ENCODE measurements around the gene BSG.
A peak's percentile ranks its signal among the peaks of the same experiment; 100 is the strongest.

BSG gene

GRCh38 chr19:572140-572742, at the start of gene BSG:
BSG (plus strand) TSS chr19:572596; CDS start chr19:572635, 39 bp downstream.
- peak; percentile 99 for DNase-seq

- DNase-seq = no peak
Observed at GRCh38 chr19:522726-523125, 49.7 kb upstream of the BSG start.

GRCh38 chr19:524062-524674, 48.2 kb upstream of the BSG start:
- DNase-seq = no peak

GRCh38 chr19:525029-525428, 47.4 kb upstream of the BSG start:
- no peak for DNase-seq

- DNase-seq = no peak
Observed at GRCh38 chr19:525857-526419, 46.5 kb upstream of the BSG start.

DNA sequence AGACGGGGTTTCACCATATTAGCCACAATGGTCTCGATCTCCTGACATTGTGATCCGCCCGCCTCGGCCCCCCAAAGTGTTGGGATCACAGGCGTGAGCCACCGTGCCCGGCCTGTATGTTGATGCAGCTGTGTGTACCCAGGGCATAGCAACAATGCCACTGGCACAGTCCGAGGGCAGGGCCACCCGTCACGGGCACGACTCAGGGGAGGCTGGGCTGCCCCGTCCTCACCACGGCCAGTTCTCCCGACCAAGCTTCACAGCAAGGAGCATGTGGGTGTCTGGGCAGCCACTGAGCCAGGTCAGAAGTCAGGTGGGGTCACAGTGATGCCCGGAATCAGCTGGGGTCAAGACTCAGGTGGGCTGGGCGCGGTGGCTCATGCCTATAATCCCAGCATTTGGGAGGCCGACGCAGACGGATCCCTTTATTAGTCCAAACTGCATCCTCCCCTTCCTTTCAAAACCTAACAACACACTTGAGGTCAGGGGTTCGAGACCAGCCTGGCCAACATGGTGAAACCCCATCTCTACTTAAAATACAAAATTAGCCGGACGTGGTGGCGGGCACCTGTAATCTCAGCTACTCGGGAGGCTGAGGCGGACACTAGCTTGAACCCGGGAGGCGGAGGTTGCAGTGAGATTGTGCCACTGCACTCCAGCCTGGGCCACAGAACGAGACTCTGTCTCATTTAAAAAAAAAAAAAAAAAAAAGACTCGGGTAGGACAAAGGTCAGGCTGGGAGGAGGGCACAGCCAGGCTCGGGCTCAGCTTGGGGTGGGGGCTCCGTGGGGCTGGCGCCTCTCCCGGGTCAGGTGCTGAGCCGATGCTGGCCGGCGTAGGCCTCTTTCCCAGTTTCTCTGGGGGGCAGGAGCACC, 42.0 kb upstream of the BSG start:
- no peak for DNase-seq

DNA sequence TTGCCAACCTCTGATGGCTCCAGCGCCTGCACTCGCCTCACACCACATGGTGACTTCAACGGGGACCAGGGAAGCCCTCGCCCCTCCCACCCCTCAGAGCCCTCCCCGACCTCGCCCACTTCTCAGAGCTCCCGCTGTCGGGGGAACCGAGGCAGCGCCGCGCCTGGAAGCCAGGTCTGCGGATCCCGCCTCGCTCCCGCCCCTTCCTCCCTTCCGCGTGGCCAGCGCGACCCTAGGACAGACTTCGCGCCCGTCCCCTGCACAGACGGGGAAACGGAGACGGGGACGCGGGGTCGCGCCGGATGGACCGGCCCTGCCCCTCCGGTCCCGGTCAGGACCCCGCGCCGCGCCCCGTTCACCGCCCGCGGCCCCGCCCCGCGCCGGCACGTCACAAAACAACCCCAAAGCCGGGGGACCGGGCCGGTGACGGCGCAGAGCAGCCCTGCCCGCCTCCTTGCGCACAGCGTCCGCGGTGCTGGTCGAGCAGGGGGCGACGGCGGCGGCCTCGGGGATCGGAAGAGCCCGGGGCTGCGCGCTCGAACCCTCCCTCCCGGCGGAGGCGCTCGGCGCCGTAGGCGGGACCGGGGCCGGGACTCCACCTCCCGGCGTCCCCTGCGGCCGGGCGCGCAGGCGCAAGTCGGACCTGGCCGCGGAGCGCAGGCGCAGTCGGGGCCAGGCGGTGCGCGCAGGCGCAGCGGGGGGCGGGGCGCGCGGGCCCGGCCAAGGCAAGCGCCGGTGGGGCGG, 41.2 kb upstream of the BSG start:
- DNase-seq = peak; percentile 90

DNA sequence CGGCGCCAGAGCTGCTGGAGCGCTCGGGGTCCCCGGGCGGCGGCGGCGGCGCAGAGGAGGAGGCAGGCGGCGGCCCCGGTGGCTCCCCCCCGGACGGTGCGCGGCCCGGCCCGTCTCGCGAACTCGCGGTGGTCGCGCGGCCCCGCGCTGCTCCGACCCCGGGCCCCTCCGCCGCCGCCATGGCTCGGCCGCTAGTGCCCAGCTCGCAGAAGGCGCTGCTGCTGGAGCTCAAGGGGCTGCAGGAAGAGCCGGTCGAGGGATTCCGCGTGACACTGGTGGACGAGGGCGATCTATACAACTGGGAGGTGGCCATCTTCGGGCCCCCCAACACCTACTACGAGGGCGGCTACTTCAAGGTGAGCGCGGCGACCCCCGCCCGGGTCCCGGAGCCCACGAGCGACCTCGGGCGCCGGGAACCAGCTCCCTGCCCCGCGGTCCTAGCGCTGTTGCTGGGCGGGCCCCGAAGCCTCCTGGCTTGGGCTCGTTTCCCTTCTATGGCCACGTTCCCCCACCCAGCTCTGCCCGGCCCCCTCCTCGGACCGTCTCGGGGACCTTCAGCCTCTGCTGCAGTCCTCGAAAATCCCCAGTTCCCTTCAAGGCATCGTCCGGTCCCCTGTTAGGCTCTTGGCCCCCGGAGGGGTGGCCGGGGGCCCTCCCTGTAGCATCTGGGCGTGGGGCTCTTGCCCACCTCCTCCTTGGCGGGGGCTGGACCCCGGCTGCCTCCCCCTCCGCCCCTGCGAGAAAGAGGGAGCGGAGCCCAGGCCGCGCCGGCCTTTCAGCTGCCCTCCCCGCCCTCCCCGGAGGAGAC, 40.4 kb upstream of the BSG start, which contains the start of gene CDC34:
CDC34 (plus strand) TSS at position 8 of the 808 bp plus-strand sequence; CDS start at position 180, 172 bp downstream.
- DNase-seq = no peak

DNA sequence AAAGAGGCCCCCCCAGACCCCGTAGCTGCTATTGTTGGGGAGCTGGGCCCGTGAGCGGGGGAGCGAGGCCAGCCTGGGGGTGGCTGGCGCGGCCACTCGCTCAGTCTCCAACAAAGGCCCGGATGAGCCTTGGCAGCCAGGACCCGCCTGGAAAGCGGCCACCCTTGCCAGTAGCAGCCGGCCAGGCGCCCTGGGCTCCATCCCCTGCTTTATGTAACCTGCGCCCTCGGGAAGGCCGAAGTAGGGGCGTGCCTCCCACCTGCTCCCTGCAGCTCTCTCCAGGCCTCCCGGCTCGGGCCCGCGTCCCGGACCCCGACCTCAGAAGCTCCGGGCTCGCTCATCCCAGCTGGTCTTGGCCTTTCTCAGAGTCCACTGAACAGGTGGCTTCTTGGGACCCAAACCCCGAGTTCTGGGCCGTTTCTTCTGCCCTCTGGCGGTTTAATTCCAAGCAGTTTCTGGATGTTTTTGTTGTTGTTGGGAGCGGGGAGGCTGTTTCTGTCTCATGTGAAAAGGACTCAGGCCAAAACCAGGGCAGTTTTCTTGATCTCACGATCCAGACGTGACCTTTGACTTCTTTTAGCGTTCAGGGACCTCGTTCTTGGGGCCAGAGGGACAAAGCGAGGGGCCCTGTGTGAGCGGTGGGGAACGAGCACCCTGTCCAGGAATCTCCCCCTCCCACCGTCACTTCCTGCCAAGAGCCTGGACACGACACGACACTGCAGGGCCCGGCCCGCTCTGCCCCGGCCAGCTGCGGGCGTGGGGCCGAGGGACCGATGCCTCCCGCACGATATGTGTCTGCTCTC, 39.6 kb upstream of the BSG start:
- DNase-seq = peak; percentile 57

- no peak for DNase-seq
Observed at GRCh38 chr19:533364-534058, 38.9 kb upstream of the BSG start.

DNA sequence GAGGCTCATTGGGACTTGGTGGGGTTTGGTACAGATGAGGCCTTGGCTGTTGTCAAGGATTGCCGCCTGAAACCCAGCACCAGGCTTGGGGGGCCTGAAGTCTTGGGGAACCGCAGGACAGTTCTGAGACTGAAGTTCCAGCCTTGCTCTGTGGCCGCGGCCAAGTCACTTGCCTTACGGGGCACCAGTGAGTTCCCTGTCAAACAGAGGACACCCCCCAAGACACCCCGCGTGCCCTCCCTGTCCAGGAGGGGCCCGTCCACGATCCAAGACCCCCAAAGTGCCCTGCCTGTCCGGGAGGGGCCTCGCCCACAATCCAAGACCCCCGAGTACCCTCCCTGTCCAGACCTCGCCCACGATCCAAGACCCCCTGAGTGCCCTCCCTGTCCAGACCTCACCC, 38.3 kb upstream of the BSG start:
- no peak for DNase-seq

GRCh38 chr19:535017-535835, 37.2 kb upstream of the BSG start:
- DNase-seq = no peak

- no peak for DNase-seq
Observed at GRCh38 chr19:536031-536880, 36.1 kb upstream of the BSG start.

DNA sequence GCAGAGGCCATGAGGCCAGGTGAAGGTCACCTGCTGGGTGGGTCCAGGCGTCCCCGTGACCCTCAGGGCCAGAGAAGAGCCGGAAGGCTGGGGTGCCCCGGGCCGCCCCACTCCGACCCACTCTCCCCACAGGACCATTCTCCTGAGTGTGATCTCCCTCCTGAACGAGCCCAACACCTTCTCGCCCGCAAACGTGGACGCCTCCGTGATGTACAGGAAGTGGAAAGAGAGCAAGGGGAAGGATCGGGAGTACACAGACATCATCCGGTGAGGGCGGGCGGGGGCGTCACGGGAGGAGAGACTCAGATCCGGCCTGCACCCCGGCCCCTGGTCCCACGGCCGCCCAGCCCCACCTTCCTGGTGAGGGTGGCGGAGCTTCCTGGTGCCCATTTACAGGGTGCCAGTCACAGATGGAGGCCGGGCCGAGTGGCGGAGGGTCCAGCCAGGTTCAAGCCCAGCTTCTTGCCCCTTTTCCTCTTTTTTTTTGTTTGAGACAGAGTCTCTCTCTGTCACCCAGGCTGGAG, 35.5 kb upstream of the BSG start:
- DNase-seq = no peak

DNA sequence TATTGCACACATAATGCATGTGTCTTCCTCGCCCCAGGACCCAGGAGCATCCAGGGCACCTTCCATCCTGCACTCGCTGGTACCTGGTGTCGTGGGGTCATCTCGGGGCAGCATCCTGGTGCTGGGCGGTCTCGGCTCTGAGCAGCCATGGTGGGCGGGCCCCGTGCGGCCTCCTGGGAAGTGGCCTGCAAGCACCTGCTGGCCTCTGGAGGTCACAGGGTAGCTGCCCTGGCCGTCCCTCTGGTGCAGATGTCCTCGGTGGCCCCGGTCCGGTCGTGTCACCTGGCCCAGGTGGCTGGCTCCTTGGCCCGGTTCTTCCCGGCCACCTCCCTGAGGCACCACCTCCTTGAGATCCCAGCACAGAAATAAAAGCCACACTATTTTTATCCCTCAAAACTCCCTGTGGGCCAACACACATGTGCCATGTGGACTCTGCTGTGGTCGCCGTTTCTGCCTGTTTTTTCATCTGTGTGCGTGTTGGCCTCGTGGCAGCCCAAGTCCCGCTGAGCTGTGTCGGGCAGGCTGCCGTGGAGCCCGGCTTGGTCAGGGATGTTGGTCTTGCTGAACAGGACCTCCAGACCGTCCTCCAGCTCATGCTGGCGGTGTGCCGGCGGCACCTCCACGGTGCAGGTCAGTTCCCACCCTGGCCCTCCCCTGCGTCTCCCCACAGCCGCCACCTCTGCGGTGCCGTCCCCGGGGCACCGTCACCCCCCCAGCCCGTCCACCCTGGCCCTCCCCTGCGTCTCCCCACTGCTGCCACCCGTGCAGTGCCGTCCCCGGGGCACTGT, 33.6 kb upstream of the BSG start:
- no peak for DNase-seq

DNA sequence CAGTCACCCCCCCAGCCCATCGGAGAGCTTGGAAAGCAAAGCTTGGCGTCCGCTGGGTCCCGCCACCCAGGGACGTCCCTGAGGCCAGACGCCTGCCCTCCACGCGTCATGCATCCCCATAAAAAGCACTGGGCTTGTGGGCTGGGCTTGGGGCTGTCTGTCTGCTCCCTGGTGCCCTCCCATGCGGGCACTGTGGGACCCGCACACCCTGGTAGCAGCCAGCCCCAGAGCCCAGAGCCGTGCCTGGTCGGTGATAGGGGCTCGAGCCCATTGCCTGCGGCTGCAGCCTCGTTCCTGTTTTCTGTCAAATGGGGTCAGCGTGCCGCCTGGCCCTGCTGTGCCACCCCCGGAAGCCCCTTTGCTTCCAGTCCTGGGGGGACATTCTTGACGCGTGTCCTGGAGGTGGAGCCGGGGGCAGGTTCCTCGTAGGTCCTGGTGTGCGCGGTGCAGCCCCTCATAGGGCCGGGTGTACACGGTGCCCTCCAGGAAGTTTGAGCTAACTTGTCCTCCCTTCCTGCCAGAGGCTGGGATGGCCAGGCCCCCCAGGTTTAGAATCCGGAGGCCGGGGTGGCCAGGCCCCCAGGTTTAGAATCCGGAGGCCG, 32.9 kb upstream of the BSG start:
- no peak for DNase-seq

Data from CD4-positive, alpha-beta T cell treated with Interleukin-17A for 4 hours (primary cell).